Smooth muscle cell (in vitro differentiated cells): ENCODE results near the gene NAALADL2. TPM values are rescaled to one million over a fixed set of nuclear protein-coding genes. Genes with fewer than 3 reads are reported as not detected.

Source experiments
- DNase-seq: peaks from one replicate; lab custom pipeline; 2025; ENCODE audit not compliant: unreplicated experiment; lab: John Stamatoyannopoulos, UW
- H2AFZ ChIP-seq: fragments of 200-600 bp; sonication (generic); 2 replicates; pipeline ENCODE4 v1.6.0; 2016; ENCODE audit warnings: antibody characterized with exemption, low read depth, mild to moderate bottlenecking
- H3F3A ChIP-seq: fragments of 200-600 bp; sonication (generic); 2 replicates; pipeline ENCODE4 v1.6.0; 2017; ENCODE audit warnings: antibody characterized with exemption, low read depth
- H3K27ac ChIP-seq: fragments of 200-600 bp; sonication (generic); 2 replicates; pipeline ENCODE4 v1.5.1; 2016; ENCODE audit warnings: low read depth, mild to moderate bottlenecking
- H3K27me3 ChIP-seq: fragments of 200-600 bp; sonication (generic); 2 replicates; pipeline ENCODE4 v1.6.1; 2016; ENCODE audit warnings: low read depth, mild to moderate bottlenecking
- H3K36me3 ChIP-seq: fragments of 200-600 bp; sonication (generic); 2 replicates; pipeline ENCODE4 v1.5.1; 2016; ENCODE audit warnings: low read depth
- H3K4me1 ChIP-seq: fragments of 200-600 bp; sonication (generic); 2 replicates; pipeline ENCODE4 v1.5.1; 2016; ENCODE audit warnings: low read depth
- H3K4me2 ChIP-seq: fragments of 200-600 bp; sonication (generic); 2 replicates; pipeline ENCODE4 v1.6.0; 2016; ENCODE audit warnings: mild to moderate bottlenecking
- H3K4me3 ChIP-seq: fragments of 200-600 bp; sonication (generic); 2 replicates; pipeline ENCODE4 v1.5.1; 2016; ENCODE audit warnings: mild to moderate bottlenecking
- H3K79me2 ChIP-seq: fragments of 200-600 bp; sonication (generic); 2 replicates; pipeline ENCODE4 v1.6.0; 2016; ENCODE audit warnings: low read depth, mild to moderate bottlenecking
- H3K9ac ChIP-seq: fragments of 200-600 bp; sonication (generic); 2 replicates; pipeline ENCODE4 v1.6.0; 2016; ENCODE audit warnings: low read depth
- H3K9me3 ChIP-seq: fragments of 200-600 bp; sonication (generic); replicated peaks from 2 replicates; pipeline ENCODE4 v1.5.1; 2016; ENCODE audit warnings: low read depth
- H4K20me1 ChIP-seq: fragments of 200-600 bp; sonication (generic); 2 replicates; pipeline ENCODE4 v1.6.0; 2016; ENCODE audit warnings: low read depth
- WGBS: methylation state at CpG from one replicate; pipeline ENCODE4 v1.1.7; 2016; ENCODE audit warnings: low lambda C conversion rate; 5-methylcytosine and 5-hydroxymethylcytosine counted together
- polyA plus RNA-seq: library from polyadenylated mRNA; unstranded; fragments of >200 nt; fragmentation: Nextera tagmentation; extraction: Ambion mirVana; gene quantifications from 2 replicates; pipeline ENCODE4 v1.2.1, GENCODE V29; 2016
- total RNA-seq: library from RNA; depleted of rRNA; stranded (reverse); fragments of >200 nt; gene quantifications from 2 replicates; pipeline ENCODE4 v1.2.3, GENCODE V29; 2014
- TF ChIP-seq, protein P1 (sequence below): fragments of 200-600 bp; sonication (generic); IDR thresholded peaks from 2 replicates; pipeline ENCODE4 v1.5.1; 2017; ENCODE audit warnings: borderline replicate concordance, mild to moderate bottlenecking, antibody characterized with exemption; ENCODE audit not compliant: insufficient read depth, poor library complexity, severe bottlenecking

Gene NAALADL2
- total and polyA plus RNA-seq, 2 experiments from 2014 or later = 2.5 to 13.8 TPM

DNA sequence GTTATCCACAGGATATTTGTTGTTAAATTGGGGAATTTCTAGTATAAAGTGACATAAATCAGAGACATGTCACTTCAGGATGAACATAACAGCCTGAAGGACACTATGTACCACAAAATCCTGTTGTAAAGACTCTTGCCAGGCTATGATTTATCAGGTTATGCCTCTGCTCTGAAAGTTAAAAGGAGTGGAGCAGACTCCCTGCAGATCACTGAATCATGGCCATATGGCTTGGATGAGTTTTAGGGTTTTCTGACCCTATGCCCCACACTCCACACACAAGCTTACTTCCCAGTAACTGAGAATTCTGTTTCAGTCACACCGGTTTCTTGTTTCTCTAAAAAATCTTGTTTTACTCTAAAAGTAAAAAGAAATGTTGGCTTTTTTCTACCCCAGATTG, 869.4 kb downstream of the NAALADL2 start:
- H3K27me3 ChIP-seq = no peaks in the 10 kb centered on the region
- no peak overlapping the region for H3K27ac ChIP-seq
- H3K4me1 ChIP-seq = no peaks in the 10 kb centered on the region
- no peaks in the 10 kb centered on the region for H3F3A ChIP-seq
- H3K79me2 ChIP-seq = no peaks in the 10 kb centered on the region
- no peak overlapping the region for H3K9ac ChIP-seq
- WGBS = 100% methylated on average over 1 of the region's 1 CpG
- no peak for DNase-seq
- H3K36me3 ChIP-seq = no peaks in the 10 kb centered on the region
- no peak overlapping the region for H3K4me2 ChIP-seq
- no peak overlapping the region for H2AFZ ChIP-seq
- TF ChIP-seq, protein P1, sequence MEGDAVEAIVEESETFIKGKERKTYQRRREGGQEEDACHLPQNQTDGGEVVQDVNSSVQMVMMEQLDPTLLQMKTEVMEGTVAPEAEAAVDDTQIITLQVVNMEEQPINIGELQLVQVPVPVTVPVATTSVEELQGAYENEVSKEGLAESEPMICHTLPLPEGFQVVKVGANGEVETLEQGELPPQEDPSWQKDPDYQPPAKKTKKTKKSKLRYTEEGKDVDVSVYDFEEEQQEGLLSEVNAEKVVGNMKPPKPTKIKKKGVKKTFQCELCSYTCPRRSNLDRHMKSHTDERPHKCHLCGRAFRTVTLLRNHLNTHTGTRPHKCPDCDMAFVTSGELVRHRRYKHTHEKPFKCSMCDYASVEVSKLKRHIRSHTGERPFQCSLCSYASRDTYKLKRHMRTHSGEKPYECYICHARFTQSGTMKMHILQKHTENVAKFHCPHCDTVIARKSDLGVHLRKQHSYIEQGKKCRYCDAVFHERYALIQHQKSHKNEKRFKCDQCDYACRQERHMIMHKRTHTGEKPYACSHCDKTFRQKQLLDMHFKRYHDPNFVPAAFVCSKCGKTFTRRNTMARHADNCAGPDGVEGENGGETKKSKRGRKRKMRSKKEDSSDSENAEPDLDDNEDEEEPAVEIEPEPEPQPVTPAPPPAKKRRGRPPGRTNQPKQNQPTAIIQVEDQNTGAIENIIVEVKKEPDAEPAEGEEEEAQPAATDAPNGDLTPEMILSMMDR = no peak
- H3K4me3 ChIP-seq = no peak overlapping the region
- H3K9me3 ChIP-seq = no peaks in the 10 kb centered on the region
- H4K20me1 ChIP-seq = no peaks in the 10 kb centered on the region

DNA sequence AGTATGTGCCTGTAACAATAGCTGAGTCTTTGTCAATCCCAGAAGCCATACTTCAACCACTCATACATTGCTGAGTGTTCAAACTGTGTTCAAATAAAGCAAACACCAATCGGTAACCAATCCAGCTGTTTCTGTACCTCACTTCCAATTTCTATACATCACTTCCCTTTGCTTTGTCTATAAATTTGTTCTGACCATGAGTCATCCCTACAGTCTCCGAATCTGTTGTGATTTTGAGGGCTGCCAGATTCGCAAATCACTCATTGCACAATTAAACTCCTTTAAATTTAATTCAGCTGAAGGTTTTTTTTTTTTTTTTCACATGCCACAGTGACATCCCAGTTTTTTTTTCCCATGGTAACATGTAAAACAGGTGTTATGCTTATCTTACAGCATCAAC, 870.3 kb downstream of the NAALADL2 start:
- Histone ChIP-seq H3K36me3 (no peaks in the 10 kb centered on the region), H3K27ac (no peak overlapping the region), H3F3A (no peaks in the 10 kb centered on the region), H4K20me1 (no peaks in the 10 kb centered on the region), H3K79me2 (no peaks in the 10 kb centered on the region), H3K4me3 (no peak overlapping the region), H2AFZ (no peak overlapping the region), H3K9me3 (no peaks in the 10 kb centered on the region), H3K4me2 (no peak overlapping the region), H3K9ac (no peak overlapping the region), H3K27me3 (no peaks in the 10 kb centered on the region), H3K4me1 (no peaks in the 10 kb centered on the region)
- WGBS = 79% methylated on average over 3 of the region's 3 CpGs
- TF ChIP-seq, protein P1 = no peak
- DNase-seq = no peak

DNA sequence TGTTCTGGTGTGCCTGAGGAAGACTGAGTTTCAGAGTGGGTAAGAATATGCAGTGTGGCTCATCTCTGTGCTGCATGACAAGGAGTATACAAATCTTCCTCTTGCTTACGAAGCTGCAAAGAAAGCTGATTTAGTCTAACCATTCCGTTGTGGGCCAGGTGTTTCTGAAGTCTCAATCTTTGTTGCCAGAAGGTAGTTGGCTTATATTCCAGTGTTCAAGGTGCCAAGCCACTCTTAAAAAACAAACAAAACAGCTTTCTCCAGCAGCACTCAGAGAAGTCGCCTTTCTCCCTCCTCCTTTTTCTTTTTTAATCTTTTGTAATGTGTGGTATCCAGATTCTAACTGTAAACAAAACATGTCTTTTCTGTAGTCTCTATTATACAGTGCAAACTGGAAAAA, 872.4 kb downstream of the NAALADL2 start:
- Histone ChIP-seq H3K36me3 (no peaks in the 10 kb centered on the region), H4K20me1 (no peaks in the 10 kb centered on the region), H3K9me3 (no peaks in the 10 kb centered on the region), H3K79me2 (no peaks in the 10 kb centered on the region), H2AFZ (no peak overlapping the region), H3K4me1 (no peaks in the 10 kb centered on the region), H3K27ac (no peak overlapping the region), H3K4me3 (no peak overlapping the region), H3K4me2 (no peak overlapping the region), H3K27me3 (no peaks in the 10 kb centered on the region), H3K9ac (no peak overlapping the region), H3F3A (no peaks in the 10 kb centered on the region)
- WGBS = 84% methylated on average over 3 of the region's 3 CpGs
- TF ChIP-seq, protein P1 = no peak
- DNase-seq = no peak

DNA sequence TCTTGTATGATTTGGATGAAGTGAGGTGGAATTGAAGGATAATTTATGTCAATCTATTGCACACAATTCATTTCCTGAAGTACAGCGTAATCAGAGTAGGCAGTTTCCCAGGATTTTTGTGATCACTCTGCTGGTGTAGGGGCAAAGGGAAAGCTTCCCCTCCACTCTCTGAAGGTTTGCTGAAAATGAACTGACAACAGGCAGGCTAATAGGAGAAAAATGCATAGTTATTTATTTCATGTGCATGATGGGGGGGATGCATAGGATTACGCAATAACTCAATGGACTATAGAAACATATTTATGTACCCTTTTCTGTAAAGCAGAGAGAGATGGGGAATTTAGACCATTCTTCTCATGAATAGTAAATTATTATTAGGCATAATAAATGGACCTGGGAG, 872.9 kb downstream of the NAALADL2 start:
- no peak overlapping the region for H2AFZ ChIP-seq
- no peak overlapping the region for H3K9ac ChIP-seq
- no peak overlapping the region for H3K4me2 ChIP-seq
- no peaks in the 10 kb centered on the region for H3K36me3 ChIP-seq
- TF ChIP-seq, protein P1 = no peak
- H4K20me1 ChIP-seq = no peaks in the 10 kb centered on the region
- no peaks in the 10 kb centered on the region for H3K79me2 ChIP-seq
- H3K9me3 ChIP-seq = no peaks in the 10 kb centered on the region
- H3K4me3 ChIP-seq = no peak overlapping the region
- 100% methylated on average over 2 of the region's 2 CpGs for WGBS
- no peaks in the 10 kb centered on the region for H3K27me3 ChIP-seq
- no peaks in the 10 kb centered on the region for H3F3A ChIP-seq
- H3K4me1 ChIP-seq = no peaks in the 10 kb centered on the region
- no peak for DNase-seq
- no peak overlapping the region for H3K27ac ChIP-seq
